Endothelial cell of umbilical vein (primary cell): ENCODE measurements around the gene MME.

ENCODE experiments used
- CTCF ChIP-seq, 2 donors: IDR thresholded peaks; 1 replicate in 1 of 2; 2 replicates in 1 of 2; pipeline ENCODE4 v1.5.1; 2011; ENCODE audit warnings: low read length in 2 of 2, mild to moderate bottlenecking in 2 of 2, moderate library complexity in 2 of 2, control low read depth in 1 of 2, inconsistent platforms in 1 of 2, low read depth in 1 of 2; ENCODE audit not compliant: insufficient read depth in 1 of 2; ENCODE audit errors: extremely low read depth in 1 of 2
- GATA2 ChIP-seq: IDR thresholded peaks from 2 replicates; pipeline ENCODE4 v1.7.0; 2011; ENCODE audit warnings: low read depth, mild to moderate bottlenecking, moderate library complexity, mixed read lengths, low read length; ENCODE audit not compliant: insufficient read length, insufficient read depth
- JUN ChIP-seq: IDR thresholded peaks from 2 replicates; pipeline ENCODE4 v1.6.1; 2011; ENCODE audit warnings: borderline replicate concordance, low read depth; ENCODE audit not compliant: insufficient read length, insufficient read depth
- POLR2A ChIP-seq: IDR thresholded peaks from 2 replicates; pipeline ENCODE4 v1.6.1; 2012; ENCODE audit warnings: low read depth, mild to moderate bottlenecking, control low read depth, low read length

GRCh38 chr3:155088706-155089345 lies 8.7 kb downstream of the MME start:
- TF ChIP-seq POLR2A (no peak), CTCF (IDR thresholded peaks at IDR 0.05; ENCODE audit: extremely low read depth in 1 of 2, insufficient read depth in 1 of 2, low read depth in 1 of 2, low read length in 2 of 2) (no peak), GATA2 (no peak), JUN (no peak)
